HG03280 (cell line): Measurements from ENCODE around the gene MTUS2.

Source experiments
- ATAC-seq: cut with Tn5 transposase; IDR thresholded peaks from one replicate; pipeline ENCODE4 v1.9.1; 2021; ENCODE audit warnings: mild to moderate bottlenecking, moderate library complexity; ENCODE audit not compliant: unreplicated experiment

MTUS2 gene

DNA sequence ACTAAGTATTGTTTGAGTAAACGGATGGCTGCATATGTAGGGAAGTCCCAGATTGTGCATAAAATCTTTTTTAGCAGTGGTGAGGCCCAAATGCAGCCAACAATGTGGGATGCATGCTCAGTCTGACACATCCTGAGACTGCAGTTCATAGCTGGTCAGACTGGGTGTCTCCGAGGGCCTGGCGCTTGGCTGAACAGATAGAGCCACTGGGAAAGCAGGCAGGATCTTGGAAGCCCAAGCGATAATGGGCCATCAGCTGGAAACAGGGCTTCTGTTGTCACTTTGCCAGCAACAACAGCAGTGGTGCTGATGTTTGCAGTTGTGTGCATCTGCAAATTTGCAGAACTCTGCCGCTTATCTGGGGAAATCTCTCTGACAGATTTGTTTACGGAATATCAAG lies 36.1 kb downstream of the MTUS2 start:
- ATAC-seq = no peak

DNA sequence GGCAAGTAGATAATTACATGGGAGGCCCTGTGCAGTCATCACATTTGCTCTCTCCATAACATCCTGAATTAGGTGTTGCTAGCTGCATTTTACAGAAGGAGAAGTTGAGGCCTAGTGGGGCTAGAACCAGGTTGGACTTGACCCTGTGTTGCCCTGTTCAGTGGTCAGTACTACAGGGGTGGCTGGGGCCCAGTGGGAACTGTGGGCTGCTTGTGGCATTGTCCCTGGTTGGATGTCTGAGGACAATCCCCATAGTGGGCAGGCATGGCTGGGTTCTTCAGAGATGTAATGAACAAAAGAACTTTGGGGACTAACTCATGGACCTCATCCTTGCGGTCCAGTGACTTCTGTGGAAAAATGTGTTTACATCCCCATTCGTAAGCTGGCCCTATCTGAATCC lies 38.9 kb downstream of the MTUS2 start:
- no peak for ATAC-seq

DNA sequence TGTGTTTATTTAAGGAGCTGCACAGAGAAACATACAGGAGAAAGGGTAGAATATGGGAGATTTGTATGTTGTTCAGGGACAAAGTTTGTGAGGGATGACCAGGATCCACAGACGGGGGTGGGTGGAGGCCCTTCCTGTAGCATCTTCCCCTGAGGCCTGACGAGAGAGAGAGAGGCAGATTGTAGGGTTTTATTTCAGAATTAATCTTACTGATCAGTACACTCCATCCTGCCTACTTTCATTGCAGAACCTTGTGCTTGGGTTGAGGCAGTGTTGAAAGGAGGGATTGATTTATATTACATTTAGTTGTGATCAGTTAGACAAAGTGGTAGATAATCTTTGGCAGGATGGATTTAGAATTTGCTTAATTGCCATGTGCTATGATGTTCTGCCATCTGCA lies 39.6 kb downstream of the MTUS2 start:
- ATAC-seq = no peak

DNA sequence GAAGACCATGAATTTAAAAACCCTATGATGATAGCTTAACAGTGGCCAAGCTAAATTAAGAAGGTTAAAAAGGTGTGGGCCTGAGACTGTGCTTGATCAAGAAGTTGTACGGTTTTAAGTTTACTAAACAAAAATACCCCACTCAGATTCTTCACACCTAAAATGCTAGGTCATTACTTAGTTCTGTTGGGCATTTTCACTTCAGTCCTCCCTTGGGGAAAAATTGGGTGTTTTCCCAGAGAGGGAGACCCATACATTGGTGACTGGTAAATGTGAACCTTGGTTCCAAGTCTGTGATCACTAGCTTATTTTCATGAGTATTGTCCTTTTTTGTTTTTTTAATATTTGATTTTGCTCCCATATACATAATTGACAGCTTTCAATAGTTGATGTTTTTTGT lies 44.4 kb downstream of the MTUS2 start:
- ATAC-seq = no peak

DNA sequence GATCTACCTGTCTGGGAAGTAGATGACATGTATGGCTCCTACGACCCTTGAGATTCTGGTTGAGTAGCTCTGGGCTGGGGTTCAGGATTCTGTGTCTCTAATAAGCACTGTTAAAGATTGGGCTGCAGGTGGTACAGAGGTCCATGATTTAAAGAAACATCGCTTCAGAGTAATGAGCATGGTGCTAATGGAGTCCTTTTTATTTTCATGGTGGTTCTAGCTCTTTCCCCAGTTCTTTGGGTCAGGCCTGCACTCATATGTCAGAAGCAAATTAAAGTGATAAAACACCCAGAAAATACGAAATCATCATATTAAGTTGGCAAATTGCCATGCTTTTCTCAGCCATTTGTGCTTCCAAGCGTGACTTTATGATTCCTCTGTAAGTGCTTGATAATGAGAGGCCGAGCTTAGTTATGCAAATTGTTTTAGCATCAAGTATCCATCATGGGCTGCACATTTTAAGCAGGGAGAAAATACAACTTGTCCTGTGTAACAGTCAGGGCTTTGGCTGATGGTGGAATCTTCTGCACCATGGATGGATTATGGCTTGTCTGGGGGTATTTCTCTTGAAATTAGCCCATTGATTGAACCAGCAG lies 45.1 kb downstream of the MTUS2 start:
- ATAC-seq = no peak

DNA sequence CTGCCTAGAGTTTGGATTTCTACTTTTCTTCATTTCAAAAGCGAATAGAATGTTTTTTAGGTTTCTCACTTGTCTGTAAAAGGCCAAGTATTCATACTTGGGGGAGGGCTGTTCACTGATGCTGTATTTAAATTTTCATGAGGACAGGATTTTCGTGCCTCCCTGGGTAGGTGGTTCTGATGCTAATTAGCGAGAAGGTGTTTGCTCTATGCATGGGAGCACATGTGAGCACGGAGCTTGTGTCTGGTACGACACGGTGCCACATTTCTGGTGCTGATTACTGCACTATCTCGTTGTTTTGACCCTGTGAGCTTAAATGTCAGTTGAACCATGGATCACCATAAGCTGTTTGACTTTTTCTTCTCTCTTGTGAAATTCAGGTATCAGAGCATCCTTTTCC lies 45.8 kb downstream of the MTUS2 start:
- ATAC-seq = no peak

DNA sequence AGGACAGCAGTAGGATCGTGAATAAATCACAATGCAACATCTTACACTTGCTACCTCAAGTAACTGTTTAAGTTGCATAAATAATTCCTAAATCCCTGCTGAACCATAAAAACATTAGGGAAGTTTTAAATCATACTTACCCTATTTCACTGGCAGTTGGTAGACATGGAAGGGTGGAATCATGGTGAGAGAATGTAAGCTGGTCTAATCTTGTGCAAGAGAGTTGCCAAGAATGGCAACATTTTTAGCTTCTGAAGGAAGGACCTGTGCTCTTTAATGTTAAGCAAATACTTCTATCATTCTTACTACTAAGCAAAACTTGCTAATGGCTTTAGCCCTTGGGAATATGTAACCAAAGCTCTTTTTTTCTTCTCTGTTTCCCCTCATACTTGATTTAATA lies 46.8 kb downstream of the MTUS2 start:
- ATAC-seq = no peak

DNA sequence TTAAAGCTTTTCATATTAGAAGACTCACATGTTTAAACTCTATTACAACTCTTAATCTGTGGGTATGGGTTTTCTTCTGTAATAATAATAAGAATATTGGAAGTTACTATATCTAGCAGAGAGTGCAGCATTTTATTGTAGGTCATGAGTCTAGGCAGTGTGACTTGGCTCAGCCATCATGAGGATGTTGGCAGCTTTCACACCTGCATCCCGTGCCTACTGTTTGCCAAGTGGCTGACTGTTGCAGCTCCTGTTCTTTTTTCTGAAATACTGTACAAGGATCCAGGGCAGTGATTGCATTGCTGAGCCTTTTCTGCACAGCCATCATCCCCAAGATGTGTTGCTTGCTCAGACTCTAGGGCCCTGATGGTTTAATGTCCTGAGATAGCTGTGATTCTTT lies 47.4 kb downstream of the MTUS2 start:
- no peak for ATAC-seq

DNA sequence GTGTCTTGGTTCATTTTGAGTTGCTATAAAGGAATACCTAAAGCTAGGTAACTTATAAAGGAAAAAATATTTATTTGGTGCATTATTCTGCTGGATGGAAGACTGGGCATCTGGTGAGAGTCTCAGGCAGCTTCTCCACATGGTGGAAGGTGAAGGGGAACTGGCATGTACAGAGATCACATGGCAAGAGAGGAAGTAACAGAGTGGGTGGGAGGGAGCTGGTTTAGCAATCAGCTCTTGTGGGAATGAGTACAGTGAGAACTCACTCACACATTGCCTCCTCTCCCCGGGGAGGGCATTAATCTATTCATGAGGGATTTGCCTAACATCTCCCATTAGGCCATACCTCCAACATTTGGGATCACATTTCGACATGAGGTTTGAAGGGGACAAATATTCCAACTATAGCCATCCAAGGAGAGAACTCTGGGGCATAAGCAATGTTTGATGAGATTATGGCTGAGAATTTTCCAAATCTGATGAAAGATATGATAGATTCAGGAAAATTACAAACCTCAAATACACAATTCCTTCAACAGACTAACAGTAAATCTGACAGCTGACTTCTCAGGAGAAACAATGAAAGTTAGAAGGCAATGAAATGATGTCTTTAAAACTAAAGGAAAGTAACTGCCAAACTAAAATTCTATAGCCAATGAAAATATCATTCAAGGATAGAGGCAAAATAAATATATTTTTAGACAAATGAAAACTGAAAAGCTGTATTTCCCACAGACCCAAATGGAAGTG lies 52.5 kb downstream of the MTUS2 start:
- no peak for ATAC-seq

DNA sequence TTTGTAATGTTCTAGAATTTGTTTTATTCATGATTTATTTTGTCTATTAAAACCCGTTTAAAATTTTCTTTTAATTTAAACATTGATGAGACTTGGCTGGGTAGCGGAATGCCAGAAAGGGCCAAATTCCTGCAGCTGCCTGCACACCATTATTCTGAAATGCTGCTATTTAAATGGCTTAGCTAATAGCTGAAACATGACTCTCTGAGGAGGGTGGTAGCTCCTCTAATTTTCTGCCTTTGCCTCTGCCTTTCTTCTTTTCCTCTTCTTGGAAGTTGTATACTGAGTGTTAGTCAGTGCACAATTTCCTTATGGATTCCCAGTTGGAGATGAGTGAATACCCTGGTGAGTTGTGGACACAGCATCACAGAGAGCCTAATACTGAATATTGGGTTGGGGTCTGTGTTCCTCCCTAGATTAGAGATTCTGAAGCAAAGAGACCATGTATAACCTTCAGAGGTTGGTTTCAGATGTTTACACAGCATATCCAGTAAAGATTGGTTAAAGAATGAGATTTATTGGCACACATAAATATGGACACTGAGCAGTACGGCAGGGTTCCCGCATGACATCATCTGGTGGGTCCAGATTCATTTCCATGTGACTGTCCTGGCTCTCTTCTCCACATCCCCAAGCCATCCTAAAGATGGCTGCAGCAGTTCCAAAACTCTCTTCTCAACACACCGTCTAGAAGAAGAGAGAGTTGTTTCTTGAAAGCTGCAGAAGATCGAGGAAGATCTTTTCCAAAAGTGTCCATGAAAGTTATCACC lies 55.9 kb downstream of the MTUS2 start:
- no peak for ATAC-seq

DNA sequence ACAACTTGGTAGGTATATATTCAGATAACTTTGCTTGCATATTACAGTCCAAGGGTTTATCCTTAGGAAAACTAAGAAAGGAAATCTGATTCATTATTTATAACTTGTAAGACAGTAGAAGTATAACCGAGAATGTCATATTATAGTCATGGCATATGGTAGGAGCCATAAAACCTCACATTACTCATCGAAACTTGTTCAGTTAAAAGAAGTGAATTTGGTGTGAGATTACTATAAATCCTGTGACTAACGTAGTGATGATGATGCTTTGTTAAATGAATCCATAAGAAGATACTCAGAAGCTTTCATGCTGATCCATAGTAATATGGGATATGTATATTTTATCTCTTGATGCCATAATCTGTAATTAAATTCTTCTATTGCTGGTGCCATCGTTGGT lies 57.3 kb downstream of the MTUS2 start:
- no peak for ATAC-seq

DNA sequence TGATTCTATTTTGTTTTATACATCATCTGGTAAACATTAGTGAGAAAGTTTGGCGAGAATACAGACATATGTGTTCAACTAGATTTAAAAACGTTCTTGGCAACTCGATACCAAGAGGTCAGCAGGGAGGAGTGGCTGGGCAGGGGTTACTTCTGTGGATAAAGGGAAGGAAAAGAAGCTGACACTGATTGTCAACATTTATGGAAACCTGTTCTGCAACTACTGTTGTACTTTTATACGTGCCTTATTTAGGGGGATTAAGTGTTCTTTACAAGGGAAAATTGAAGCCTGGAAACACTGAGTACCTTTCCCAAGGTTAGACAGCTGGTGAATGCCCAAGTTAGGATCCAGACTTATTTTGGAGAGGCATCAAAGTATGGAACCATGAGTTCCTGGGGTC lies 65.0 kb downstream of the MTUS2 start:
- ATAC-seq = no peak

DNA sequence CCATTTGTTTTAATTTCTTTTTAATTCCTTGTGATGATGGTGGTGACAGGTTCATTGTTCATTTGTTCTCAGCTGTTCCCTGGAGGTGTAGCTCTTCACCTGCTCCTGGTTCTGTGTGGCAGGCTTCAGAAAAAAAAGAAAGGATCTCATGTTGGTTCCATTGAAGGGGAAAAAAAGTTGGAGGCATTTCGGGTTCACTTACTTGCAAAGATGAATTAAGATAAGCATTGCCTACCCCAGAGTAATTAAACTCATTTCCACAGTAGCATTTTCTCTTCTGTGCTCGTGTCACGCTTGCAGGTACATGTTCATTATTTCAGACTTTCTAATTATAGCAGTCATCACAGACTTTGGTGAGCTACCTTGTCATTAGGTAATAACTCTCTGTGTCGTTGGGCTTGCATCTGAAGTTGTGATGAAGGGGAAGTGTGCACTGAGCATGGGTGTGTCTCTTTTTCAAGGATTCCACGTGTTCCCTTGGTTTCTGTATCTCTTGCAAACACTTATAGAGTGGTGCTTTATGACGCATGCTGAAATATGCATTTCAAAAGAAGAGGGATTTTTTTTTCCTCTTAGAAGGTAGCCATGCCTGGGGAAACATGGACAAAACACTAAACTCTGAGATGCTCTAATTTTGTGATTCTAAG lies 69.1 kb downstream of the MTUS2 start:
- ATAC-seq = no peak

DNA sequence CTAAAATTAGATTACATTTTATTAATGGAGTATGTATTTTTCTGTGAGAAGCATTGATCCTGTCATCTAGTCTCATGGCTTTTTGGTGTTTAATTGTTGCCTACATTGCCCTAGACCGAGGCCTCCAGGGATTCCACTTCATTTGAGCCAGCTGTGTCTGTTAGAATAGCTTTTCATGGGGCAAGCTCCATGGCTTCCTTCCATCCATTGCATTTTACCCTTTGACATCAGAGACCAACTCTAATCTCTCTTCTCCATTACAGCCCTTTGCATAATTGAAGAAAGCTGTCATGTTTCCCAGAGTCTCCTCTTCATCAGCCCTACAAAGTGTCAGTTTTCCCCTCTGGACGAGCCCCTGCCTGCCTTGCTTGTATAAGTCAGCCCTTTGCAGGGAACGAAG lies 70.6 kb downstream of the MTUS2 start:
- ATAC-seq = no peak

DNA sequence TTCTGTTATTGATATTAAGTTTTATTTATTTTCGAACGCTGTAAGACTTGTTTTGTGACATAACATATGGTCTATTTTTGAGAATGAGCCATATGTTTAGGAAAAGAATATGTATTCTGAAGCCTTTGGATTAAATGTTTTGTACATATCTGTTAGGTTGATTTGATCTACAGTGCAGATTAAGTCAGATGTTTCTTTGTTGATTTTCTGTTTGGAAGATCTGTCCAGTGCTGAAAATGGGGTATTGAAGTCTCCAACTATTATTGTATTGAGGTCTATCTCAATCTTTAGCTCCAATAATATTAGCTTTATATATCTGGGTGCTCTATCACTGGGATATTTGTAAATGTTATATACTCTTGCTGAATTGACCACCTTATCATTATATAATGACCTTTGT lies 97.9 kb downstream of the MTUS2 start:
- no peak for ATAC-seq

DNA sequence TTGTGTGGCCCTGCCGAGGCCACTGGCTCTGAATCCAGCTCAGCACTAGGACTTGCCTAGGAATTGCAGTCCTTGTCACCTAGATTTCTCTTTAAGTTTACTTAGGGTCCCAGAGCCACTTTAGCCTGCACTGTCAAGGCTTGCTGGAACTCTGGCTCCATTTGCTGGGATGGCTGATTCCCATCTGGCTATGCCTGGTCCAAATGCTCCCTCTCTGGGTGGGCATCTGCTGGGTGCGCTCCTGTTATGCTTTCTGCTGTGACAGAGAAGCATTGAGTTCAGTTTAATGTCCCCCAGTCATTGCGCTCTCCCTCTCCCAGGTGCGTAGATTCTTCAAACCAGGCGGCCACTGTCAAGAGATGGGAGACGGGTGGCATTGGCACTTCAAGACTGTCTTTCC lies 102.2 kb downstream of the MTUS2 start:
- no peak for ATAC-seq

DNA sequence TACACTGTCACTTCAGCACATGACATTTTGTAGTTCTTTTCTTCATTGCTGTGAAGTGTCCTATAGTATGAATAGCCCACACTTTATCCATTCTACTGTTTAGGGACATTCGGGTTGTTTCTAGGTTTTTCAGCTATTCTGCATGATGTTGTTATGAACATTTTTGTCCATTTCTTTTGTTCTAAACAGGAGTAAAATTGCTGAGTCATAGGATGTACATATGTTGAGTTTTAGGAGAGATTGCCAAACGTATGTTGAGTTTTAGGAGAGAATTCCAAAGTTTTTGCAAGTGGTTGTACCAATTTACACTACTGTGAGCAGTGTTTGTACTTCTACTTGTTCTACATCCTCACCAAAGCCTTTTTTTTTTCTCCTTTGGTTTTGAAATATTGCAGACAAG lies 115.0 kb downstream of the MTUS2 start:
- ATAC-seq = no peak

DNA sequence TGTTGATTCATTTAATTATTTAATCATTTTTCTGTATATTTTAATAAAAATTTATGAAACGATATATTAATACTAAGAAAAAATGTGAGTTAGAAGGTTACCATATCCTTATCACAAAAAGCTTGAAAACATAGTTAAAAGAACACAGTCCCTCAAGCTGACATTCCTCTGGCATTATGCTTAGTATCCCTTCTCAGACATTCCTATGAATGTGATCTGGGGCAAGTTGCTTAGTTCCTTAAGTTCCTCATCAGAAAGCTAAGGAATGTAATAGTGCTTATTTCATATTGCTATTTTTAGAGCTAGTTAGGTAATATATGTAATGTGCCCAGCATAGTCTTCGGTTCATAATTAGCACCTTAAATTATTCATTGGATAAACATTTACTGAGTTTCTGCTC lies 122.8 kb downstream of the MTUS2 start:
- ATAC-seq = no peak

DNA sequence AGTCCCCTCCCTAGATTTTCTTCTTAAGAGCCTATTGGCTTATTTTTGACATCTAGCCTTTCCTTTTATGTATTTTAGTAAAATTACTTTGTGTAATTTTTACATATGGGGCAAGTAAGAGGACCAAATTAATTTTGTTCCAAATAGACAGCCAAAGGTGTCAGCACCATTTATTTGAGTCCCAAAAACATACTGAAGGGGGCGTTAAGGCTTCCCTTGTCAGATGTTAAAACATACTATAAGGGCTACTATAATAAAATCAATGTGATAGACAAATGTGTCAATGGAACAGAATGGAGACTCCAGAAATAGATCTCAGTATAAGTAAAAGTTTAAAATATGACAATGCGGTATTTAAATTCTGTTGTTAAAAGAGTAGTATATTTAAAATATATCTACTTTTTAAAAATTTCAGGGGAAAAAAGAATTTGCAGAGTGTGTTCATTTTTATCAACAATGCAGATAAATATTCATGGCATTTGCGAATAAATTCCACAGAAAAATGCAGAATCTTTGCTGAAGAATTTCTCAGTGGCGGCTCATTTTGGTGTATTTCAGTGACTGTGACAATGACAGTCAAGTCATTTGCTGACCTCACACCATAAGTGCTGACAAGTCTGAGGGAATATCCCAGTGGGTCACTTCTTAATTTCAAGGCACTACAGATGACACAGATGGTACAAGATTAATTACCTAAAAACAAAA lies 133.7 kb downstream of the MTUS2 start:
- ATAC-seq = no peak

DNA sequence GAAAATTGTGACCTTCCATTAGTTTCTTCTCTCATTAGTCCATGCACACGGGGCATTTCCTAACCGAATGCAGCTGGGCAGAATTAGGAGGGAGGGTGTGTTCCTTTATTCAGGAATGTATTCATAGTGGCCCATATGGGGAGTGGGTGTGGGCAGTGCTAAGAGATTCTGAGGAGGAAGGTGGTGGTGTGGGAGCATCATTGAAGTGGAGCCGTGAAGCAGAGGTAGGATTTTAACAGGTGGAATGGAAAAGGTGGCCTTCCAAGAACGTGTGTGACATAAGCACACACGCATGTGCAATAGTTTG lies 134.2 kb downstream of the MTUS2 start:
- no peak for ATAC-seq

DNA sequence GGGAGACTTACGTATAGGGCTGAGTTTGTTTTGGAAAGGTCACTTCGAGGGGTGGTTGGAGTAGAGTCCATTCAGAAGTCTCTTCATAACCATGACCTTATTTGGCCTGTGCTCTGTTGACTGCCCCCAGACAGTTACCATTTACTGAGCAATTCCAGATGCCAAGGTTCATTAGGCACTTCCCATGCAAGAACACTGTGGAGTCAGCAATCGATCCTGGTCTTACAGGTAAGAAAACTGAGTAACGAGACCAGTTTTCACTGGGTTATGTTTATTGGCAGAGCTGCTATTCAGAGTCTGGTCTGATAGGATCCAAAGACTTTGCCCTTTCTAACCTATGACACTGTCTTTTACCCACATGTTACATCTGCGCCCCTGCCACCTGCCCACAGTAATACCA lies 134.7 kb downstream of the MTUS2 start:
- ATAC-seq = no peak
